Mammary epithelial cell (primary cell): Measurements from ENCODE around the gene C1QTNF9.

Experiments used
- CTCF ChIP-seq, 2 donors: IDR thresholded peaks in 1 of 2; conservative IDR thresholded peaks in 1 of 2; 2 replicates each; pipeline ENCODE4 v1.5.1; 2011 to 2012; ENCODE audit warnings: inconsistent platforms in 2 of 2, low read length in 2 of 2, mild to moderate bottlenecking in 2 of 2, control low read depth in 1 of 2, low read depth in 1 of 2; ENCODE audit not compliant: insufficient read depth in 1 of 2; ENCODE audit errors: extremely low read depth in 1 of 2
- EZH2 ChIP-seq: IDR thresholded peaks from 2 replicates; pipeline ENCODE4 v1.6.1; 2012; ENCODE audit warnings: low read length, inconsistent platforms, borderline replicate concordance

- no peak for TF ChIP-seq CTCF (conservative IDR thresholded peaks at IDR 0.05 in 1 of 2, IDR thresholded peaks at IDR 0.05 in 1 of 2; ENCODE audit: extremely low read depth in 1 of 2, insufficient read depth in 1 of 2, low read depth in 1 of 2, low read length in 2 of 2)
- no peak for TF ChIP-seq EZH2
Measured at GRCh38 chr13:24361113-24361512, 51.7 kb downstream of the C1QTNF9 start.
